ENCODE data around the gene ADORA2A.

- TF ChIP-seq CTCF (conservative IDR thresholded peaks at IDR 0.05 in 1 of 2, IDR thresholded peaks at IDR 0.05 in 1 of 2; ENCODE audit: low read depth in 1 of 2, low read length in 2 of 2) (no peak), EZH2 (IDR thresholded peaks at IDR 0.05; ENCODE audit: low read length, missing control alignments) (no peak)
These were observed 18.3 kb downstream of the ADORA2A start for GRCh38 chr22:24445481-24446259.

Measured in fibroblast of lung (primary cell).